NOMO-1 treated with dmso at 0.1 percent for 144 hours (cell line): ENCODE measurements around the gene AKR1C8.
"Not testable (repeated sequence)": the region's sequence is repeated elsewhere in the genome, so short reads cannot be mapped to it uniquely, and the experiment has no call there.

Source experiments
- DNase-seq: peaks from one replicate; lab custom pipeline; 2025; ENCODE audit not compliant: unreplicated experiment; lab: John Stamatoyannopoulos, UW

AKR1C8 gene

GRCh38 chr10:5168897-5169420, 16.0 kb downstream of the AKR1C8 start:
- DNase-seq, result no peak

DNA sequence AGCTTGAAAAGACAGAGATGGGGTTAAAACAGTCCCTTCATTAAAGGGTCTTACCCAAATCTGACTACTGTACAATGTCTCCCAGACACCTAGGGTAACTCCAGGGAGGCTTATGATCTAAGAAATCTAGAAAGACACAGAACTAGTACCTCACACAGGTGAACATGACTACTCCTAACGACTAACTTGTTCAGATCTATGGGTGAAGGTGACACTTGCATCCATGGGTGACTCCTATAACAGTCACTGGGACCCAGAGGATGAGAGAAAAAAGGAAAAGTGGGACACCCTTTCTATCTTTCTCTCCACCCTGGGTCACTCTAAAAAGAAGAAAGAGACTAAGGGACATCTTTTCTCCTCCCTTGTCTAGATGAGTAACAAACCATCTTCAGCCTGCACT, 19.2 kb downstream of the AKR1C8 start:
- no peak for DNase-seq

GRCh38 chr10:5163487-5163886, 21.5 kb downstream of the AKR1C8 start:
- no peak for DNase-seq

DNA sequence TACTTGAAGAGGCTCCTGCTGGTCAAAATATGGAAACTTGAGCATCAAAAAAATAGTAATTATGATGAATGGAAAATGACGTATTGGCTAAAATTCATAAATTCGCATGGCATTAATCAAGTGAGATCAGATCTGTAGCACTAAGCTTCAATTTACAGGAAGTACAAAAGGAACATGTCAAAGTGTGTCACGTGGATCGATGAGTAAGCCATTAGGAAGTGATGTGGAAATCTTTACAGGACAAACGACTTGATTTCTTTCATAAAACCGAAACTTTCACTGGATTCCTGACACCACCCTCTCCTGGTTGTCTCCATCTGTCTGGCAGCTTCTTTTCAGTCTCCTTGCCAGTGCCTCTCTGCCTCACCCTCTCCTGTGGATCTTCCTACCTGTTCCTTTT, 25.8 kb downstream of the AKR1C8 start:
- DNase-seq, result no peak

GRCh38 chr10:5157501-5157900, 27.4 kb downstream of the AKR1C8 start:
- DNase-seq, result no peak

DNA sequence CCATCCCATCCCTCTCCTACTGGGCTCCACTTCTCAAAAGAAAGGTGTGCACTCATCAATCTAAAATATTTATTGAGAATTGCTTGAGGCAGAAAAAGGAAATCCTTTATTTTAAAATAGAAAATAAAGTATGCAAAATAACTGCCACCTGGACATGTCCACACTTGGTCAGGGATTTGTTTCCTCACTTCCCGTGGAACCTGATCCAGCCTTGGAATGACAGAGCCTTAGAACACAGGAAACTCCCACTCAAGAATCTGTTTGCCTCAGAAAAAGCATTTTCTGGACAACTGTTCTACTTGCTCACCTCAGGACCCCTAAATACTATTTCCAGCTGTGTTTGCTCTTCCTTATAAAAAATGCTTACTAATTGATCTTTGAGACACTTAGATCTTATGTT, 29.0 kb downstream of the AKR1C8 start:
- DNase-seq, result no peak

GRCh38 chr10:5151076-5151475, 33.9 kb downstream of the AKR1C8 start:
- no peak for DNase-seq

- no peak for DNase-seq
Observed at GRCh38 chr10:5148678-5149032, 36.3 kb downstream of the AKR1C8 start.

GRCh38 chr10:5147981-5148677, 36.8 kb downstream of the AKR1C8 start:
- no peak for DNase-seq

DNA sequence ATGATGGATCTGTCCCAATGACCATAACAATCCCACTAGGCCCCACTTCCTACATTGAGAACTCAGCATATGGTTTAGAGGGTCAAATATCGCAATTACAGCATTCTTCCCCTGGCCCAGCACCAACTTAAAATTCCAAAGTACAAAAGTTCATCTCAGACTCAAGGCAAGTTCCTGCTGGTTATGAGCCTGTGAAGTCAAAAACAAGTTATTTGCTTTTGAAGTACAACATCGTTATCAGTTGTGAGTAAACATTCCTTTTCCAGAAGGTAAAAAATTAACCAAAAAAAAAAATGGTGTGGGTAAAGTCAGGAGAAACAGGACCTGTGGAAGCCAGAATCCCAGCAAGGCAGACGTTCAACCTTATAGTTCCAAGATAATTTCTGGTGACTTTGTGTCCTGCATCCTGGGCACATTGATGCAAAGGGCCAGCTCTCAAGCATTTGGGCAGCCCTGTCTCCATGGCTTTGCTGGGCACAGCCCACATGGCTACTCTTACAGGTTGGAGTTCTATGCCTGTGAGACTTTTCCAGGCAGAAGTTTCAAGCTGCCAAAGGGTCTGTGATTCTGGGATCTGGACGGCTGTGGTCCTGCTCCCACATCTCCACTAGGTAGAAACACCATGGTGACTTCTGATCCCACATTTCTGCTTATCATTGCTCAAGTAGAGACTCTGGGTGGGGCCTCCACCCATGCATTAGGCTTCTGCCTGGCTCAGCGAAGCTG, 37.5 kb downstream of the AKR1C8 start:
- no peak for DNase-seq

- no peak for DNase-seq
Observed at GRCh38 chr10:5146920-5147254, 38.1 kb downstream of the AKR1C8 start.

- DNase-seq, result no peak
Observed at GRCh38 chr10:5143137-5143536, 41.8 kb downstream of the AKR1C8 start.

- no peak for DNase-seq
Observed at GRCh38 chr10:5142199-5142598, 42.8 kb downstream of the AKR1C8 start.

DNA sequence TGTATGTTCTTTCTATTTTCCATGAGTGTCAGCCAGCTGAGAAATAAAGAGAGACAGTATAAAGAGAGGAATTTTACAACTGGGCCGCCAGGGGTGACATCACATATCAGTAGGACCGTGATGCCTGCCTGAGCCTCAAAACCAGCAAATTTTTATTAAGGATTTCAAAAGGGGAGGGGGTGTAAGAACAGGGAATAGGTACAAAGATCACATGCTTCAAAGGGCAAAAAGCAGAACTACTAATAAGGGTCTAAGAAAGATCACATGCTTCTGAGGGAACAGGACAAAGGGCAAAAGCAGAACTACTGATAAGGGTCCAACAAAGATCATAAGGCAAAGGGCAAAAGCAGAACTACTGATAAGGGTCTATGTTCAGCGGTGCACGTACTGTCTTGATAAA, 47.3 kb downstream of the AKR1C8 start:
- not testable (repeated sequence) for DNase-seq

DNA sequence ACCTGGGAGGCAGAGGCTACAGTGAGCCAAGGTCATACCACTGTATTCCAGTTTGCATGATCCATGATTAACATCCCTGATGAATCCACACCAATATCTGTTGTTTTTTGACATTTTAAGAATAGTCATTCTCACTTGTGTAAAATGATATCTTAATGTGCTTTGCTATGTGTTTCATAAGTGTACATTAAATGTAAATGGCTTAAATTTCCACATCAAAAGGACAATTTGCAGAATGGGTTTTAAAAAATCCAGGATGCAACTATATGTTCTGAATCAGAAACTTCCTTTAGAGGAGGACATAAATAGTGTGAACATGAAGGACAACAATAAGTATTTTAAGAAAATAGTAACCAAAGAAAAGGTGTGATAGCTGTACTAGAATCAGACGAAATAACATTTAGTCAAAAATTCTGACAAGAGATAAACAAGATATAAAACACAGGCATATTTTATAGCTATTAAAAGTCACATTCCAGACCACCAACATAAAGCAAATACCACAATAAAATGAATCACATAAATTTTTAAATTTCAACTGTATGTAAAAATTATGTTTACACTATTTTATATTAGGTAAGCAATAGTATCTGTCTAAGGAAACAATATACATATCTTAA, 48.4 kb downstream of the AKR1C8 start:
- no peak for DNase-seq

- DNase-seq, result no peak
Observed at GRCh38 chr10:5135581-5135980, 49.4 kb downstream of the AKR1C8 start.

DNA sequence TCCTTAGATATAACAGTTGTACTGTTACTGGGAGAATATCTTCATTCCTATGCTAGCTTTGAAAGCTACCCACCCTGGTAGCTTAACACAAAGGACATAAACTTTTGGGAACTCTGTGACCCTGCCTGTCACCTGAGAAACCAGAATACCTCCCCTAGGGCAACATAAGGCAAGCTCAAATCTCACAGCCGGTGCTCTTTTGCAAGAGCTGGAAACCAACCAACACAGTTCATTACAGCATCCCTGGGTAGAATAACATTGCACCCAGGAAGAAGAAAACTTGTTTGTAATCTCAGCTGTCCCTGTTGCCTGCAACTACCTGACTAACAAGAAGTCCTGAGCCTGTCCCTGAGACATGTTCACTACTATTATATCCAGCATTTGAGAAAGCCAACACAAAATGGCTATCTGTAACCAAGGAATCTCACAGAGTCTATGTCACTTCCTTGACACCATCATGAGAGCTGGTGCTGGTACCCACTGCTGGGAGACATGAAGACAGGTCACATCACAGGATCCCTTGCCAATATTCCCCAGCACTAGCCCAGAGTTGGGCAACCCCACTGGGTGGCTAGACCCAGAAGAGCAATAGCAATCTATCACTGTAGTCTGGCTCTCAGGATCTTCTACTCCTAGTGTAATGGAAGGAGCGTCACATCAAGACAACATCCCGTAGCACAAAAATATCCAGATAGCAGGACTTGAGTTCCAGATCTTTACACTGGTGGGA, 59.5 kb downstream of the AKR1C8 start:
- DNase-seq, result no peak

- no peak for DNase-seq
Observed at GRCh38 chr10:5123886-5124285, 61.1 kb downstream of the AKR1C8 start.

DNA sequence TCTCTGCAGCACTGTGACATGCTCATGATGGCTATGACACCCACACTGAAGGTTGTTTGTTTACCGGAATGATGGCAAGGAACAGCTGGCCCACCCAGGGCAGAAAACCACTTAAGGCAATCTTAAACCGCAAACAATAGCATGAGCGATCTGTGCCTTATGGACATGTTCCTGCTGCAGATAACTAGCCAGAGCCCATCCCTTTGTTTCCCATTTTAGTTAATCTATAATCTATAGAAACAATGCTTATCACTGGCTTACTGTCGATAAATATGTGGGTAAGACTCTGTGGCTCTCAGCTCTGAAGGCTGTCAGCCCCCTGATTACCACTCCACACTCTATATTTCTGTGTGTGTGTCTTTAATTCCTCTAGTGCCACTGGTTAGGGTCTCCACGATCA, 65.0 kb downstream of the AKR1C8 start:
- DNase-seq, result not testable (repeated sequence)

DNA sequence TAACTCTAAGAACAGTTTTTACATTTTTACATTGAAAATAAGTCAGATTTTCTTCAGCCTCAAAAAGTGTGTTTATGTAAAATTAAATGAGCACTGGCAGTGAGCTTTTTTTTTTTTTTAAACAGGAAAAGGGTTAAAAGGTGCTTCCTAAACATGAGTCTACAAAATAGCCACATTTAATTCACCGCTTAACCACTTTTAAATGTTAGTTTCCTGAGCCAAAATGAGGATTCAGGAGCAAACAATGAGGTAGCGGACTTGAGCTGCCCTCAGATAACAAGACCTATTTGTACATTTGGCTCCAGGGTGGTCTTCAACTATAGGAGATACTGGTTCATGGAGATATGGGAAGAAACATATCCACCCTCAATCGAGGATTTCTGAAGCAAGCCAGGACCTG, 67.9 kb downstream of the AKR1C8 start:
- DNase-seq, result no peak

DNA sequence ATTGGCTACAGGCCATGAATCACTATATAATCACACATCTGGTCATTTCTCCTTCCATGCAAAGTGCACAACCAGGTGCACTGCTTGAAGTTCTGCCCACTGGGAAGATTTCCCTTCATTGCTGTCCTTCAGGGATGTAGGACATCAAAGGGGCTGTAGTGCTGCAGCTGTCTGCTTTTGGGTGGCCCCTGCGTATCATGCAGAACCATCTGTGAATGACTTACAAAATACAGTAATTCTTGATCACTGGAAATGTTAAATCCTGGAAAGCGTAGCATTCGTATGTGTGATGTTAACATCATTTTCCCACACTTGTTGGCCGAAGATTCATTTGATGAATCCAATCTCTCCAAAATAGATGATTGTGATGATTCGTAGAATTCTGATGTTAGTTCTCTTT, 68.3 kb downstream of the AKR1C8 start:
- DNase-seq, result no peak

DNA sequence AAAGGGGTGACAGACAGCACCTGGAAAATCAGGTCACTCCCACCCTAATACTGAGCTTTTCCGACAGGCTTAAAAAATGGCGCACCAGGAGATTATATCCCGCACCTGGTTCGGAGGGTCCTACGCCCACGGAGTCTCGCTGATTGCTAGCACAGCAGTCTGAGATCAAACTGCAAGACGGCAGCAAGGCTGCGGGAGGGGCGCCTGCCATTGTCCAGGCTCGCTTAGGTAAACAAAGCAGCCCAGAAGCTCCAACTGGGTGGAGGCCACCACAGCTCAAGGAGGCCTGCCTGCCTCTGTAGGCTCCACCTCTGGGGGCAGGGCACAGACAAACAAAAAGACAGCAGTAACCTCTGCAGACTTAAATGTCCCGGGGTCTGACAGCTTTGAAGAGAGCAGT, 75.1 kb downstream of the AKR1C8 start:
- DNase-seq, result not testable (repeated sequence)
